Skin of body (tissue), 2 donors: ENCODE data around the gene SUDS3. TPM values are rescaled to one million over a fixed set of nuclear protein-coding genes. Genes with fewer than 3 reads are reported as not detected.
"Not testable (repeated sequence)": the region's sequence is repeated elsewhere in the genome, so short reads cannot be mapped to it uniquely, and the experiment has no call there.

Experiments
- DNase-seq: peaks from one replicate; lab custom pipeline; 2025; lab: John Stamatoyannopoulos, UW
- total RNA-seq: library from RNA; depleted of rRNA; stranded (reverse); fragments of >200 nt; gene quantifications from one replicate; pipeline ENCODE4 v1.2.3, GENCODE V29; 2014

Gene SUDS3
- total RNA-seq, 1 donor from 2014 or later, result 40.9 TPM

DNA sequence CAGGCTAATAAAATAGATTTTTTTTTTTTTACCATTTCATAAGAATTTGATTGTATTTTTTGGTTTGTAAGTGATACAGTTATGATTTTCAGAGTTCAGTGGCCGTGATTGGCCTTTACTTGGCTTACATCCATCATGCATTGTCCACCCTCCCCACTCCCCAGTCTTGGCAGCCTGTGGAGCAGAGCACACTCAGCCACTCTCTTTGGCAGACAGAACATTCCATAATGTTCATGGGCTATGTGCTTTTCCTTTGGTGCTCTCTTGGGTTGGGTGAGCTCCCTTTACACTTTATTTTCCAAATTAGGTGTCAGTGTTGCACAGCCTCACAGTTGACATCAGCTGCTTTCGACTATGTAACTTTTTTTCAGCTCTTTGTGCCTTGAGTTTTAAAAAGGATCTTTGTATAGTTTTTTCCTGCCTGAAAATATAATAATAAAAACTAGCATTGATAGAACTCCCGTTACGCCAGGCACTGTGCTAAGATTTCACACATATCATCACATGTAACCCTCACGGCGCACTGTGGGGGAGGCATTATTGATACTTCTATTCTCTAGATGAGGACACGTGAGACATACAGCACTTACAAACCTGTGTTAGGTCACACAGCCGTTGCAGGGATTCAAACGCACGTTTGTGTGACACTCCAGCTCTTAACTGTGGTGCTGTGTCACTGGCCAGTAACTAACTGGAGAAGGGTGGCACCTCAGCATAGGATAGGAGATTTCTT, 21.5 kb downstream of the SUDS3 start:
- DNase-seq, result no peak

DNA sequence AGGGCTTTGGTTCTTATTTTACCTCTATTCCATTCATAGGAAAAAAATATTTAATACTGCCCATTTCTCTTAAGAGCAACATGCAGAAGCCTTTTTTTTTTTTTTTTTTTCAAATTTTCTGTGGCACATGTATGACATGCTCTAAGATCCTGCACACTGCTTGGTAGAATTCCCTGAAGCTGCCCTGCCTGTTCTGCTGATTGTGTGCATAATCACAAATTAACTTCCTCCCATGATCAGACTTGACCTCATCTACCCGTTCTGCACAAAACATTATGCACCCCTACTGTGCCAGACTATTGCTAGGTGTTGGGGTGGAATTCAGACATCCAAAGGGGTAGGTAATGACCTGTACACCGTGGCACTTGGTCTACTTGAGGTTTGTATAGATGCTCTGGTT, 22.2 kb downstream of the SUDS3 start:
- no peak for DNase-seq

DNA sequence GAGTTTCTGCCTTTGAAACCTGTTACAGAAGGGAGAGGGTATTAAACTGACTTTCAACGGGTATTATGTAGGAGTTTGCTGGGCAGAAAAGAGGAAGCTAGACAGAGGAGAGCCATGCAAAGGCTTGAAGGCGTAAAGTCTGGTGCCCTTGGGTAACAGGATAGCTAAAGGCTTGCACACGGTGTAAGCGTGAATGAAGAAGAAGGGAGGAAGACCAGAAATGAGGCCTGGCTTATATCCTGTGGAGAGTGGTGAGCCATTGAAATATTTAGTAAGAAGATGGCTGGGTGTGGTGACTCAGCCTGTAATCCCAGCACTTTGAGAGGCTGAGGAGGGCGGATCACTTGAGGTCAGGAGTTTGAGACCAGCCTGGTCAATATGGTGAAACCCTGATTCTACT, 22.6 kb downstream of the SUDS3 start:
- no peak for DNase-seq

DNA sequence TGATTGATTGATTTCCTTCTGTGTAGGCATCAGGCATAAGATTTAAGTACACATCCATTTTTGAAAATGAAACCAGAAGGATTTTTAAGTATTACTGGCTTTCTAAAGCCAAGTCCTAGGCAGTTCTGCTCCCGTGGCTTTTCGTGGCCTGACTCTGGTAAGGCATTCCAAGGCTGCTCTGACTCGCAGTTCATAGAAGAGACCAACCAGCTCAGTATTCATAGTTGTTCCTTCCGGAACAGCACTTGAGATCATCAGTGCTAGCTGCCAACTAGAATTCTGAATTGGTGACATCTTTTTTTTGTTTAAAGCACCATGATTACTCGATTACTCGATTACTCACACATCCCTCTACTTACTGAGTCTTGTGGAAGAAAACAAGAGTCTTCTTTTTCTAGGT, 25.9 kb downstream of the SUDS3 start:
- no peak for DNase-seq

DNA sequence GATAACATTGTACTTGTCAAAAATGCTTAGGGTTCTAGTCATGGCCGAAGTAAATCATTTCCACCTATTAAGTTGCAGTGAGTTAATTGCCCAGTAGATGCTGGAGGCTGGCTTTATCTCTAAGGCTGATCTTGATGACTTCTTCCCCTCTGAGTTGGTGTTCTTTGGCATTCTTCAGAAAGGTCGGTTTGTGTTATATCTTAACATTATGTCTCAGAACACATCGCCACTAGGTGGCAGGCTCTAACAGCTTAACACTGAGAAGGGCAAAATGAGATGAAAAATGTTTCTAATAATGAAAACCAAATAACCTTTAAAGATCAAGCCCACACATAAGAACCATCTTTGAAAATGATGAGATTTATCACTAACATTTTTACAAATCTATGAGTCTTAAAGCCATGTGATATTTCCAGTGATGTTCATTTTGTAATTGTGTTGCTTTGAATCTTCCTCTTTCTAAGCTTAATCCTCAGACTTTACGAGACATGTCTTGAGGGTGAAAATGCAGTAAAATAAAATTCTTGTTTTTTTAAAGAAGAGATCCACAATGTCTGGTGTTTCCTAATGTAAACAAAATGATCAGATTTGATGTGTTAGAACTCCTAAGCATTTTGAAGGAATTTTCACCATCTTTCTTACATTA, 28.6 kb downstream of the SUDS3 start:
- DNase-seq, result no peak

DNA sequence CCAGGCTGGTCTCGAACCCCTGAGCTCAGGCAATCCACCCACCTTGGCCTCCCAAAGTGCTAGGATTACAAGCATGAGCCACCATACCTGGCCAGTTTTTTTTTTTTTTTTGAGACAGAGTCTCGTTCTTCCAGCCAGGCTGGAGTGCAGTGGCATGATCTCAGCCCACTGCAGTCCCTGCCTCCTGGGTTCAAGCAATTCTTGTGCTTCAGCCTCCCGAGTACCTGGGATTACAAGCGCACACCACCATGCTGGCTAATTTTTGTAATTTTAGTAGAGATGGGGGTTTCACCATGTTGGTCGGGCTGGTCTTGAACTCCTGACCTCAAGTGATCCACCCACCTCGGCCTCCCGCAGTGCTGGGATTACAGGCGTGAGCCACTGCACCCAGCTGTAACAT, 31.9 kb downstream of the SUDS3 start:
- DNase-seq, result not testable (repeated sequence)

DNA sequence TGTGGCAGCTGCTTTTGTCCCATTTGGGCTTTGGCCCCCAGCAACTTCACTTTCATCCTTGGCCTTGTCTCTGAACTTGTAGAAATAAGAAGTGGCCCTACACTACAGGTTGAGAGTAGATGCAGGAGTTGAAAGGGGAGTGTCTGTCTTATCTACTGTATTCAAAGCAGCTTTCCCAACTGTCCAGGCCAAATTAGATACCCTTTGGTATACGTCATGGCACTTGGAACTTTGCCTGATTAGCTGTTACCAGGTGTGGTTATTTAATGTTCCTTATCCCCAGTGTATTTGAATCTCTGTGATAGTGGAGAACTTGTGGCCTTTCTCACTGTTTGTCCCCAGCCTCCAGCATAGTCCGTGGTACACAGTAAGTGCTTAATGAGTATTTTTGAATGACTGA, 33.5 kb downstream of the SUDS3 start:
- DNase-seq, result no peak

DNA sequence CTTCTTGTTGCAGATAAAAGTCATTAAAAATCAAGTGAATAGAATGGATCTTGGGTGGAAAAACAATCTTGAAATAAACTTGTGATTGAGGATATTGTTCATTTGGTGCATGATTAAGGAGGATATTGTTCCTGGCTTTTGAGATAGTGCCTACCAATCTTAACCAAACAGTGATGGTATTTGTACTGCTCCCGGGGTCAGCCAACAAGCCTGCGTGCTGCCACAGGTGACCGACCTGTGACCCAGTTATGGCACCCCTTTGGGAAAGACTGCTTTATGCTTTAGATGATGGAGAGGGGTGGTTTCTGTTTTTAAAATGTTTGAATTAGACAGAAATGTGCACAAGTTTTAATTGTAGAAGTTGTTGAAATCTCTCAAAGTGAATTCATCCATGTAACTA, 41.6 kb downstream of the SUDS3 start:
- no peak for DNase-seq

DNA sequence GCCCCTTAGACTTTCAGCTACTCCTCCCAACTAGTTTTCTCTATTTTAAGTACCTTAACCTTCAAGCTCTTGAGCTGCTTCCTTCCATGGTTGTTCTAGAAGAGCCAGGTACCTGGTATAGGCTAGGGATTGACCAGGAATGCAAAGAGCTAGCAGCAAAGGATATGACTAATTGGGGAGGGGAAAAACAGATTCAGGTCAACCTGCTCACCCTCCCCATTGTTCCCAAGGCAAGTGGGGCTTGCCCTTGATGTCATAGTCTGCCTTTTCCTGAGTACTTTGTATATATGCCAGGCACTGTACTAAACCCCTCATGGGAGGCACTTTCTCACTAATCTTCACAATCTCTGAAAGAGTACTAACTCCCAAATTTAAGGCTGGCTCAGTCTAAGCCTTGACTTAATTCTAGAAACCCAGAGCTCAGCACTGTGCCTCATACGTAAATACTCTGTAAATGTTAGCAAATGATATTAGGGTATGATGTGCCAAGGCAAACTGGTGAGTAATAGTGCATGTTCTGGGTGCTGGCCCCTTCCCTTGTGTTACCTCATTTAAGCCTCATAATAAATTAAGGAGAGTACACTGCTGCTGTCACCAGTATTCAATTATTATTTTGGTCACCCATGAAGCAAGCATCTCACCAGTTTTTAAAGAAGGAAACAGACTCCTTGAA, 42.2 kb downstream of the SUDS3 start:
- no peak for DNase-seq

DNA sequence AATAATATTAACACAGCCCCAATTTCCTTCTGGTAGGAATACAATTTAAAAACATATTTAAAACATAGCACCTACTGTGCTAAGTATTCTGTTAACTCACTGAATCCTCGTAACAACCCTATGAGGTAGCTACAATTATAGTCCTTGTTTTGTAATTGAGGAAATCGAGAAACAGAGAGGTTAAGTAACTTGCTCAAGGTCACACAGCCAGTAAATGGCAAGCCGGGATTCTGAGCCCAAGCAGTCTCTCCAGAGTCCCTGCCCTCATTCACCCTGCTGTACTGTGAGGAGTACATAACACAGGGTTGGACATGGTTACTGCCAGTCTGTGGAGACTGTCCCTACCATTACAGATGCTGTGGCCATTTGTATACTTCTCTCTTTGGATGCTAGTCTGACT, 44.3 kb downstream of the SUDS3 start:
- no peak for DNase-seq

DNA sequence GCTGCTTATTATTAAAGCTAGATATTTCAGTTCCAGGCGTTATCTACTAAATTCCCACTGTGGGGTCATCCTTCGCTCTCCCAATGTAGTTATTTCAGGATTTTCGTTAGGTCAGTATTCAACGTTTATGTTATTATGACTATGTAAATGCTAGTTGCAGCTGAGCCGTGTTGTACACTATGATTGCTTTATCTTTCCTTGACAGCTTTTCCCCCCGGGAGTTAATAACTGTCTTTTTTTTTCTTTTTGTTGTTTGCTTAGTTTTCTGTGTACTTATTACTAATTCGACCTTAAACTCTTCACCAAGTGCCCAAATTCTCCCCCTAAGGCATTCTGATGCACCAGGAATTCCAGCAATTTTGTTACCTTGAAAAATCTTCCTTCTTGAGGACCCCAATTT, 48.5 kb downstream of the SUDS3 start:
- no peak for DNase-seq

DNA sequence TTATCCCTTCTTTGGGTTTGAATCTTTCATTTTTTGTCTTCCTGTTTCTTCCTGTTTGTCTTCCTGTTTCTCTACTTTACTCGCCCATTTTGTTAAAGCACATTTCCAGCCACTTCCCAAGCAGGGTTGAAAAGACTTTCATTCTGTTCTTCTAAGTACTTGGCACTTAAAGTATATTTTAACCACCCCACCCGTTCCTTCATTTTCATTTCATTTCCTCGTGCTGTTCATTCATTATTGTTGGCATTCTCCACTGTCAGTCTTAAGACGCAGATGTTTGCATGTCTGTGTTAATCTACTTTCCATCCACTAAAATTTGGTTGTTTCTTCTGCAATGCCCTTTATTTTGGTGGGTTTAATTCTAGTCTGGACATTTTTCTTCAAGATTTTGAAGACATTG, 49.0 kb downstream of the SUDS3 start:
- no peak for DNase-seq

DNA sequence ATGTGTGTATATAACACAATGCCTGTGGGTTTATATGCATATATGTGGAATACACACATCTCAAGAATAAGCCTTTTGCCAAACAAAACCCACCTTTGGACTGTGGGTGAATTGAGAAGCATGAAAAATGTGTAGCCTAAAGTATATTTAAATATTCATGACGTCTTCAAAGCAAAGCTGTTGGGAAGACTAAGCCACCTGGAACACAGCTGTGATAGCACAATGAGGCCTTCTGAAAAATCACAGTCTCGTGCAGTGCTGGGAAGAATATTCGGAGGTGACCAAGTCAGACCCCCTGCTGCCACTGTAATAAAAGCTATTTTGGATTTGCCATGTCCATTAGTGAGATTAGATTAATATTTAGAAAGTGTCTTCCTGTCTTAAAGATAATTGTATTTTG, 51.5 kb downstream of the SUDS3 start:
- DNase-seq, result no peak

DNA sequence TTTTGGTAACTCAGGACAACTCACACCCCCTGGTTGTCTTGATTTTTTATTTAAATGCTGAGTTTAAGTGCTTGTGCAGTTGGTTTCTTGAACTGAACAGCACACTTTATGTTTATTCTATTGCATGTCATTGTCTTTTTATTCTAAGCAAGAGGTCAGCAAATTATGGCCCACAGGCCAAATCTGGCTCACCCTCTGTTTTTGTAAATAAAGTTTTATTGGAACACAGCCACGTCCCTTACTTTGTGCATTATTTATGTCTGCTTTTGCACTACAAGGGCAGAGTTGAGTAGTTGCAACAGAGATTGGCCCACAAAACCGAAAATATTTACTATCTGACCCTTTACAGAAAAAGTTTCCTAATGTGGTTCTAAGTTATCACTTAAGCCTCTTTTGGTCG, 52.3 kb downstream of the SUDS3 start:
- DNase-seq, result no peak

DNA sequence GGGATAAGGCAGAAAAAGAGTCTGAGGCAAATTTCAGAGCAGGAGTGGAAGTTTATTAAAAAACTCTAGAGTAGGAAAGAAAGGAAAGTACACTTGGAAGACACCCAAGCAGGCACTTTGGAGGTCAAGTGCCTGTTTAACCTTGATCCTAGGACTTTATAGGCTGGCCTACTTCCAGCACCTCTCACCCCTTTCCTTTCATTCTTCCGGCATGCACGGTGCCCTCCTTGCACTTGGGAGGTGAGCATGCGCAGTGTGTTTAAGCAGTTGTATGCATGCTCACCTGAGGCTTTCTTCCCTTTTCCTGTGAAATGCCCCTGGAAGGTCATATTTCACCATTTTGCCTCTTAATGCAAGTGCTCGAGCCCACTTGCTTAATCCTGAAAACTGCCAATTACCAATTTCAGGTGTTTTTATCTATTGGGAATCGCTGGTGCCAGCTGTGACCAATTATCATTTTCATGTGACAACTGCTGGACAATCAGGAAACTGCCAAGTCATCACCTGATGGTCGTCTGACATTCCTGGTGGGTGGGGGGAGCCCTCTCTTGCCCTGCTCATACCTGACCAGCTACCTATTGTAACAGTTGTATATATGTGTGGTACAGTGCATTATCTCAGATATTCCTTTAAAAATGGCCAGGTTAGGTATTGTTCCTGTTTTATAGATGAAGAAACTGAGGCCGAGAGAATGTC, 53.5 kb downstream of the SUDS3 start:
- DNase-seq, result no peak

DNA sequence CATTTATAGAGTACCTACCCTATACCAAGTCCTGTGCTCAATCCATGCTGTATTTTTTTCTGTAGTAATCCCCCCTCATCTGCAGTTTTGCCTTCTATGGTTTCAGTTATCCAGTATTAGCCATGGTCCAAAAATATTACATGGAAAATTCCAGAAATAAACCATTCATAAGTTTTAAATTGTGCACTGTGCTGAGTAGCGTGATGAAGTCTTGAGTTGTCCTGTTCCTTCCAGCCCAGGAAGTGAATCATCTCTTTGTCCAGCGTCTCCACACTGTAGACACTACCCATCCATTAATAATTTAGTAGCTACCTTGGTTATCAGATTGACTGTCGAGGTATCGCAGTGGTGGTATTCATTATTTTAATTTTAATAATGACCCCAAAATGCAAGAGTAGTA, 54.2 kb downstream of the SUDS3 start:
- no peak for DNase-seq

DNA sequence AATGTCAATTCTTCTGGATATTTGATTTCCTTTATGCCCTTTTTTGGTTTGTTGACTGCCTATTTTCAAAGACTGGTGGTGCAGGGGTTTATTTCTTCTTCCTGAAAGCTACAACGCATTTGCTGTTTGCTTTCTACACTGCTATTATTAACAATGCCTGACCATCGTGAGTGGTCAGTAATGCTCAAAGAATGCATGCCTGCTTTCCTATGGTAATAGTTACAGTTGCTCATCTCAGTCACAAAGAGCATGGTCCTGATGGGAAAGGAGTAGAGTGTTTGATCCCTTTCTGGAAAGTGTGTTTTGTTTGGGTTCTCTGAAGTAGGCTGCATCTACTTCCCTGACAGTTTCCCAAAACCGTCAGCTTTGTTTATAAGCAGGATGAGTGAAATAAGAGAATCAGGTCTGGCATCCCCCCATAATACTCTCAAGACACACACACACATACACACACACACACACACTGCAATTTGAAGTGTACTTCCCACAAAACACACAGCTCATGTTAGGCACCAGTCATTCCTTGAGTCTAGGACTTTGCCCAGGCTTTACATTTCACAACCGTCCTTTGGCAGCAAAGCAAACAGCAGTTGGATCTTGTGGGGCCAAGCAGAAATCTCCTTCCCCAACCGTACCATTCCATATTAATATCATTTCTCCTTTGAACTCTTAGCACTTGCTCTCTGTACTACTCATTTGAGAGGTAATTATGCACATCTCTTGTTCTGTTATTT, 56.6 kb downstream of the SUDS3 start:
- DNase-seq, result no peak

DNA sequence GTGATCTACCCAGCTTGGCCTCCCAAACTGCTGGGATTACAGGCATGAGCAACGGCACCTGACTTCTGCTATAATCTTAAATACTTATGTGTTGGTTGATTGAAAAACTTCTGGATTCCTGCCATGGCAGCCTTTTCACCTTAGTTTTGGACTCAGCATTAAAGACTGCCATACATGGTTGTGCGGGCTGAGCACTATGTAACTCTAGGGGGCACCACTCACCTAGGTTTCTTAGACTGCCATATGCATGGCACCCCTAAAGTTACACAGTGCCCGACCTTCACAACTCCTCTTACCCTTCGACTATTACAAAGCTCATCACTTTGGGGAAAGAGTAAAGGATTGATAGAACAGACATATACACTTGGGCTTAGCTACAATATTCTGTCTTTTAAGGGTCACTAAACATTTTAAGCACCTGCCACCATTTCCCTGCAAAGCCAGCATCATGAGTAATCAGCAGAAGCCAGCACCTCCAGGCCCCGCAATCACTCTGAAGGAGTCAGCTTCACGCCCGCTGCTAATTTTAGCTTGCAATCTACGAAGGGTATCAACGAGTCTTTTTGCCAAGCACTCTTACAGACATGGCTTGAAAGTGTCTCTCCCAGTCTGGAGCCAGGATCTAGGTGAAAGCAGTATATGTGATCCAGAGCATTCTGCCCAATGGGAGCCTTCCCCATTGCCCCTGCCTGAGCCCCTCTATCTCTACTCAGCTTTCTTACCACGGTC, 59.8 kb downstream of the SUDS3 start:
- DNase-seq, result no peak

DNA sequence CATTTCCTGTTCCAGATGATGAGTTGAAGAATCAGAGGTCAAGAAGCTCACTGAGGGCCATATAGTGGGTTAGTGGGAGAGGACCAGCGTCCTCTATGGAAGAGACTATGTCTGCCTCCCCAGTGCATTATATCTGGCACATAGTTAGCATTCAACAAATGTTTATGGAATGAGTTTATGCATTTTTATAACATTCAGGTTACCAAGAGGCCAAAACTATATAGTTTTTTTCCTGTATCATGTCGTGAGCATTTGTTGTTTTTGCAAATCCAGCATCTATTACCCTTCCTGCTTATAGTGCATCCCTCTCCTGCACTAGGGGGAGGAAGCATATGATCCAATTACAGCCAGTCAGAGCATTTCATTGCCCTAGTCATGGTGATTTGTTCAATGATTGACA, 60.6 kb downstream of the SUDS3 start:
- DNase-seq, result no peak

DNA sequence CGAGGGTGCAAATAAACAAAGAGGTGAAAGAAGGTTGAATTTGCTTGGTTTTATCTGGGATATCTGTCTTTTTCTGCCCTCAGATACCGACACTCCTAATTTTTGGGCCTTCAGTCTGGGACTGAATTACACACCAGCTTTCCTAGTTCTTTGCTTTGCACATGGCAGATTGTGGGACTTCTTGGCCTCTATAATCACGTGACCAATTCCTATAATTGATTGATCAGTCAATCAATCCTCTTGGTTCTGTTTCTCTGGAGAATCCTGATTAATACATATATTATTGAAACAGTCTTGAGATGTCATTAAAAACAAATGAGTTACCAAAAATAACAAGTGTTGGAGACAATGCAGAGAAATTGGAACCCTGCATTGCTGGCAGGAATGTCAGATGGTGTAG, 62.7 kb downstream of the SUDS3 start:
- DNase-seq, result no peak

DNA sequence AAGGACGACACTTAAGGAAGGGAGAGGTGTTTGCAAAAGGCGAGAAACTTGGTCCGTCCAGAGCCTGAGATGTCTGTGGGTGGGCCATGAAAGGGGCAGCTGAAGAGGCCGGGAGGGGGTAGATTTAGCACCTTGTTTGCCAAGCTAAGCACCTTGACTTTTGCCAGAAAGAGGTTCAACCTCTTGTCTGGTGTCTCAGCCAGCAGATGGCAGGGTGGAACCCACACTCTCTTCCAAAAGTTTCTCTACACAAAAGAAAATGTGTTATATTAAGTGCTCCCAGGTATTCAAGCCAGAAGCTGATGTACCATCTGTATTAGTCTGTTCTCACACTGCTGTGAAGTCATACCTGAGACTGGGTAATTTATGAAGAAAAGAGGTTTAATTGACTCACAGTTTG, 69.9 kb downstream of the SUDS3 start:
- DNase-seq, result no peak
